ENCODE data around the gene SCAPER.

- TF ChIP-seq MXI1 (IDR thresholded peaks at IDR 0.05; ENCODE audit: borderline replicate concordance, low read depth, low read length): no peak
- TF ChIP-seq POLR2A (IDR thresholded peaks at IDR 0.05; ENCODE audit: low read depth, low read length): no peak
- TF ChIP-seq CTCF (conservative IDR thresholded peaks at IDR 0.05; ENCODE audit: low read depth, low read length): no peak
- no peak for TF ChIP-seq CEBPB (IDR thresholded peaks at IDR 0.05; ENCODE audit: low read depth, low read length)
- TF ChIP-seq MAFK (IDR thresholded peaks at IDR 0.05; ENCODE audit: low read depth, low read length): no peak
- TF ChIP-seq USF2 (IDR thresholded peaks at IDR 0.05; ENCODE audit: low read depth, low read length): no peak
- no peak for TF ChIP-seq RFX5 (IDR thresholded peaks at IDR 0.05; ENCODE audit: low read depth, low read length)
- no peak for TF ChIP-seq FOS (IDR thresholded peaks at IDR 0.05; ENCODE audit: low read depth, low read length)
Observed at GRCh38 chr15:76483018-76483417, 422.1 kb downstream of the SCAPER start.
